SK-N-SH (cell line): Measurements from ENCODE around the gene SENP3. TPM values are rescaled to one million over a fixed set of nuclear protein-coding genes. Genes with fewer than 3 reads are reported as not detected.

Experiments
- CTCF ChIA-PET: fragments of 300-600, 350-600 bp; formaldehyde crosslinking; extraction: SDS; loops from one replicate; lab custom pipeline; 2021; lab: Yijun Ruan, JAX
- POLR2A ChIA-PET: fragments of 350-600 bp; sonication (Branson Sonifier 250); formaldehyde crosslinking; extraction: SDS; loops from one replicate; lab custom pipeline; 2020; ENCODE audit warnings: antibody characterized with exemption, inconsistent platforms; lab: Yijun Ruan, JAX
- DNase-seq: peaks from one replicate; pipeline ENCODE4 v3.0.0; 2012
- H2AFZ ChIP-seq: fragments of 200-600 bp; sonication (generic); 2 replicates; pipeline ENCODE4 v1.8.1; 2016; ENCODE audit warnings: antibody characterized with exemption, mild to moderate bottlenecking, low read depth
- H3F3A ChIP-seq: fragments of 200-600 bp; sonication (generic); replicated peaks from 2 replicates; pipeline ENCODE3; 2016; ENCODE audit warnings: antibody characterized with exemption, mild to moderate bottlenecking; ENCODE audit not compliant: insufficient read depth
- H3K27ac ChIP-seq, 2 experiments: fragments of 200-500 bp in 1 of 2; fragments of 200-600 bp in 1 of 2; sonication (Bioruptor generic) in 1 of 2; sonication (generic), shearing (Covaris generic) in 1 of 2; 2 replicates each; pipeline versions ENCODE4 v1.5.1 to v1.6.1; 2014 to 2016; ENCODE audit warnings: low read depth in 2 of 2, inconsistent platforms in 1 of 2, low read length in 1 of 2, mild to moderate bottlenecking in 1 of 2, mixed read lengths in 1 of 2
- H3K27me3 ChIP-seq: fragments of 200-600 bp; sonication (generic), shearing (Covaris generic); 2 replicates; pipeline ENCODE4 v1.6.1; 2016; ENCODE audit warnings: mixed run types; ENCODE audit not compliant: insufficient read depth
- H3K36me3 ChIP-seq, 2 experiments: fragments of 200-500 bp in 1 of 2; fragments of 200-600 bp in 1 of 2; sonication (Bioruptor generic) in 1 of 2; sonication (generic) in 1 of 2; replicated peaks in 1 of 2; 2 replicates each; pipeline versions ENCODE3 to v1.5.1; 2014 to 2016; ENCODE audit warnings: low read length in 1 of 2, mild to moderate bottlenecking in 1 of 2; ENCODE audit not compliant: insufficient read depth in 2 of 2, control insufficient read depth in 1 of 2
- H3K4me1 ChIP-seq, 2 experiments: fragments of 200-500 bp in 1 of 2; fragments of 200-600 bp in 1 of 2; sonication (Bioruptor generic) in 1 of 2; sonication (generic), shearing (Covaris generic) in 1 of 2; 2 replicates each; pipeline versions ENCODE4 v1.5.1 to v1.6.1; 2014 to 2016; ENCODE audit warnings: low read depth in 1 of 2, low read length in 1 of 2, mixed run types in 1 of 2; ENCODE audit not compliant: insufficient read depth in 2 of 2, control insufficient read depth in 1 of 2
- H3K4me2 ChIP-seq: fragments of 200-600 bp; sonication (generic), shearing (Covaris generic); 2 replicates; pipeline ENCODE4 v1.6.1; 2017; ENCODE audit warnings: mixed run types
- H3K4me3 ChIP-seq, 2 experiments: fragments of 200-500 bp in 1 of 2; fragments of 200-600 bp in 1 of 2; sonication (Bioruptor generic) in 1 of 2; sonication (generic), shearing (Covaris generic) in 1 of 2; 2 replicates each; pipeline versions ENCODE4 v1.5.1 to v1.8.1; 2014 to 2016; ENCODE audit warnings: low read depth in 2 of 2, inconsistent platforms in 1 of 2, low read length in 1 of 2, mild to moderate bottlenecking in 1 of 2, mixed read lengths in 1 of 2, moderate library complexity in 1 of 2
- H3K79me2 ChIP-seq: fragments of 200-600 bp; sonication (generic); 2 replicates; pipeline ENCODE4 v1.8.1; 2017; ENCODE audit warnings: mild to moderate bottlenecking; ENCODE audit not compliant: insufficient read depth
- H3K9ac ChIP-seq: fragments of 200-600 bp; sonication (generic); 2 replicates; pipeline ENCODE4 v1.6.1; 2017; ENCODE audit warnings: mixed run types
- H3K9me2 ChIP-seq: fragments of 200-600 bp; sonication (generic); 2 replicates; pipeline ENCODE4 v1.6.1; 2017; ENCODE audit warnings: mixed run types
- H3K9me3 ChIP-seq: fragments of 200-600 bp; sonication (generic); 2 replicates; pipeline ENCODE4 v1.6.1; 2017; ENCODE audit warnings: mixed run types, mild to moderate bottlenecking, moderate library complexity
- H4K20me1 ChIP-seq: fragments of 200-600 bp; sonication (generic); 2 replicates; pipeline ENCODE4 v1.6.1; 2017; ENCODE audit warnings: mild to moderate bottlenecking, mixed run types; ENCODE audit not compliant: insufficient read depth
- CHD2 ChIP-seq: fragments of 150-350 bp; IDR thresholded peaks from 2 replicates; pipeline ENCODE4 v1.6.1; 2018; ENCODE audit warnings: low read length; ENCODE audit not compliant: partially characterized antibody
- EP300 ChIP-seq, 2 experiments: IDR thresholded peaks; 2 replicates each; pipeline versions ENCODE4 v1.4.0 to v1.6.1; 2012; ENCODE audit warnings: borderline replicate concordance in 1 of 2, low read depth in 1 of 2, low read length in 1 of 2
- EZH2phosphoT487 ChIP-seq: fragments of 200-600 bp; sonication (generic); IDR thresholded peaks from 2 replicates; pipeline ENCODE4 v1.6.1; 2017; ENCODE audit warnings: low read depth, mixed run types, mild to moderate bottlenecking, antibody characterized with exemption, moderate library complexity, borderline replicate concordance
- FOXJ3 ChIP-seq: sonication (generic); formaldehyde crosslinking; IDR thresholded peaks from 2 replicates; pipeline ENCODE4 v1.5.1; 2020; ENCODE audit warnings: mild to moderate bottlenecking, missing genetic modification reagents
- NRF1 ChIP-seq: IDR thresholded peaks from 2 replicates; pipeline ENCODE4 v1.6.1; 2012; ENCODE audit warnings: low read depth, mild to moderate bottlenecking, low read length
- SIN3A ChIP-seq: IDR thresholded peaks from 2 replicates; pipeline ENCODE4 v1.6.1; 2012; ENCODE audit warnings: low read depth, mild to moderate bottlenecking, low read length, moderate library complexity, borderline replicate concordance
- SMC3 ChIP-seq: IDR thresholded peaks from 2 replicates; pipeline ENCODE4 v1.6.1; 2012; ENCODE audit warnings: low read depth, low read length, improper control_type of control experiment
- TAF1 ChIP-seq: IDR thresholded peaks from 2 replicates; pipeline ENCODE4 v1.6.1; 2012; ENCODE audit warnings: low read depth, mild to moderate bottlenecking, low read length, moderate library complexity, borderline replicate concordance
- TCF12 ChIP-seq: IDR thresholded peaks from 2 replicates; pipeline ENCODE4 v1.4.0; 2012
- TEAD4 ChIP-seq: IDR thresholded peaks from 2 replicates; pipeline ENCODE4 v1.4.0; 2012; ENCODE audit warnings: mild to moderate bottlenecking, borderline replicate concordance; ENCODE audit not compliant: insufficient read depth
- WGBS: methylation state at CpG from one replicate; pipeline ENCODE4 v1.1.6; 2017; ENCODE audit warnings: low lambda C conversion rate; 5-methylcytosine and 5-hydroxymethylcytosine counted together
- polyA plus RNA-seq, 3 experiments: library from polyadenylated mRNA; depleted of rRNA; stranded (reverse); fragments of >200 nt; gene quantifications; 2 replicates each; pipeline ENCODE4 v1.2.3, GENCODE V29; 2012
- TF ChIP-seq, protein P1 (sequence below): IDR thresholded peaks from 2 replicates; pipeline ENCODE4 v1.4.0; 2012; ENCODE audit warnings: low read depth, borderline replicate concordance
- TF ChIP-seq, protein P2 (sequence below): fragments of 200-600 bp; sonication (generic); IDR thresholded peaks from 2 replicates; pipeline ENCODE4 v1.6.1; 2017; ENCODE audit warnings: antibody characterized with exemption, mild to moderate bottlenecking, moderate library complexity
- TF ChIP-seq, protein P3 (sequence below): fragments of 150-350 bp; IDR thresholded peaks from 2 replicates; pipeline ENCODE4 v1.6.1; 2016; ENCODE audit warnings: mild to moderate bottlenecking, low read depth, low read length
- TF ChIP-seq, protein P4 (sequence below): IDR thresholded peaks from 2 replicates; pipeline ENCODE4 v1.4.0; 2012; ENCODE audit warnings: low read depth, borderline replicate concordance
- TF ChIP-seq, protein P5 (sequence below): IDR thresholded peaks from 2 replicates; pipeline ENCODE4; 2012

Gene SENP3
- polyA plus RNA-seq, 1 of the 3 experiments (the other 2 are of a cell fraction), result 80.8 TPM

DNA sequence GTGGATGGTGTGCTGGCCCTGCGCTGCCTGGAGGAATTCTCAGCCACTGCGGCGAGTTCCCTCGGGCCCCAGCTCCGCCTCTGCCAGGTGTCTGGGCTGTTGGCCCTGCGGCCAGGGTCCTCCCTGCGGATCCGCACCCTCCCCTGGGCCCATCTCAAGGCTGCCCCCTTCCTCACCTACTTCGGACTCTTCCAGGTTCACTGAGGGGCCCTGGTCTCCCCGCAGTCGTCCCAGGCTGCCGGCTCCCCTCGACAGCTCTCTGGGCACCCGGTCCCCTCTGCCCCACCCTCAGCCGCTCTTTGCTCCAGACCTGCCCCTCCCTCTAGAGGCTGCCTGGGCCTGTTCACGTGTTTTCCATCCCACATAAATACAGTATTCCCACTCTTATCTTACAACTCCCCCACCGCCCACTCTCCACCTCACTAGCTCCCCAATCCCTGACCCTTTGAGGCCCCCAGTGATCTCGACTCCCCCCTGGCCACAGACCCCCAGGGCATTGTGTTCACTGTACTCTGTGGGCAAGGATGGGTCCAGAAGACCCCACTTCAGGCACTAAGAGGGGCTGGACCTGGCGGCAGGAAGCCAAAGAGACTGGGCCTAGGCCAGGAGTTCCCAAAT, 4.5 kb upstream of the SENP3 start:
- 89% methylated on average over 10 of the region's 19 CpGs for WGBS
- Histone ChIP-seq H3K9me3 (no peaks in the 10 kb centered on the region), H3K79me2 (peaks cover 5% of the 10 kb centered on the region), H2AFZ (no peak overlapping the region), H3F3A (peaks cover 8% of the 10 kb centered on the region), H3K27ac (peak overlapping the region in 1 of 2 experiments; percentile 68; a peak in 2 of 4 replicates), H3K27me3 (no peaks in the 10 kb centered on the region), H3K9me2 (no peaks in the 10 kb centered on the region), H3K4me3 (no peak overlapping the region), H3K9ac (no peak overlapping the region), H4K20me1 (no peaks in the 10 kb centered on the region), H3K36me3 (peaks cover 0 to 4% of the 10 kb centered on the region in 2 experiments), H3K4me1 (peaks cover 12 to 37% of the 10 kb centered on the region in 2 experiments; a peak in 3 of 4 replicates), H3K4me2 (no peak overlapping the region)
- ChIA-PET POLR2A (interaction anchor here (1.0 to 1.2 kb wide), 3 partner anchors 42 to 300 kb away, joined by 3 read pairs; partner anchors contain the start of gene NAA38), CTCF (interaction anchor here (0.8 to 10.7 kb wide), 6 partner anchors 9 to 201 kb away, joined by 3 to 236 read pairs (median 5); partner anchors contain the start of gene TNFSF12)
- DNase-seq, result no peak
- TF ChIP-seq EP300 (IDR thresholded peaks at IDR 0.05; ENCODE audit: borderline replicate concordance in 1 of 2, low read depth in 1 of 2, low read length in 1 of 2) (no peak), NRF1 (no peak), SMC3 (no peak), TEAD4 (no peak), FOXJ3 (CRISPR knock-in tag) (no peak), TAF1 (no peak), TCF12 (no peak), CHD2 (no peak), EZH2phosphoT487 (no peak), SIN3A (no peak)
- TF ChIP-seq, protein P1, sequence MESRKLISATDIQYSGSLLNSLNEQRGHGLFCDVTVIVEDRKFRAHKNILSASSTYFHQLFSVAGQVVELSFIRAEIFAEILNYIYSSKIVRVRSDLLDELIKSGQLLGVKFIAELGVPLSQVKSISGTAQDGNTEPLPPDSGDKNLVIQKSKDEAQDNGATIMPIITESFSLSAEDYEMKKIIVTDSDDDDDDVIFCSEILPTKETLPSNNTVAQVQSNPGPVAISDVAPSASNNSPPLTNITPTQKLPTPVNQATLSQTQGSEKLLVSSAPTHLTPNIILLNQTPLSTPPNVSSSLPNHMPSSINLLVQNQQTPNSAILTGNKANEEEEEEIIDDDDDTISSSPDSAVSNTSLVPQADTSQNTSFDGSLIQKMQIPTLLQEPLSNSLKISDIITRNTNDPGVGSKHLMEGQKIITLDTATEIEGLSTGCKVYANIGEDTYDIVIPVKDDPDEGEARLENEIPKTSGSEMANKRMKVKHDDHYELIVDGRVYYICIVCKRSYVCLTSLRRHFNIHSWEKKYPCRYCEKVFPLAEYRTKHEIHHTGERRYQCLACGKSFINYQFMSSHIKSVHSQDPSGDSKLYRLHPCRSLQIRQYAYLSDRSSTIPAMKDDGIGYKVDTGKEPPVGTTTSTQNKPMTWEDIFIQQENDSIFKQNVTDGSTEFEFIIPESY, result no peak
- TF ChIP-seq, protein P2, sequence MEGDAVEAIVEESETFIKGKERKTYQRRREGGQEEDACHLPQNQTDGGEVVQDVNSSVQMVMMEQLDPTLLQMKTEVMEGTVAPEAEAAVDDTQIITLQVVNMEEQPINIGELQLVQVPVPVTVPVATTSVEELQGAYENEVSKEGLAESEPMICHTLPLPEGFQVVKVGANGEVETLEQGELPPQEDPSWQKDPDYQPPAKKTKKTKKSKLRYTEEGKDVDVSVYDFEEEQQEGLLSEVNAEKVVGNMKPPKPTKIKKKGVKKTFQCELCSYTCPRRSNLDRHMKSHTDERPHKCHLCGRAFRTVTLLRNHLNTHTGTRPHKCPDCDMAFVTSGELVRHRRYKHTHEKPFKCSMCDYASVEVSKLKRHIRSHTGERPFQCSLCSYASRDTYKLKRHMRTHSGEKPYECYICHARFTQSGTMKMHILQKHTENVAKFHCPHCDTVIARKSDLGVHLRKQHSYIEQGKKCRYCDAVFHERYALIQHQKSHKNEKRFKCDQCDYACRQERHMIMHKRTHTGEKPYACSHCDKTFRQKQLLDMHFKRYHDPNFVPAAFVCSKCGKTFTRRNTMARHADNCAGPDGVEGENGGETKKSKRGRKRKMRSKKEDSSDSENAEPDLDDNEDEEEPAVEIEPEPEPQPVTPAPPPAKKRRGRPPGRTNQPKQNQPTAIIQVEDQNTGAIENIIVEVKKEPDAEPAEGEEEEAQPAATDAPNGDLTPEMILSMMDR, result no peak
- TF ChIP-seq, protein P3, sequence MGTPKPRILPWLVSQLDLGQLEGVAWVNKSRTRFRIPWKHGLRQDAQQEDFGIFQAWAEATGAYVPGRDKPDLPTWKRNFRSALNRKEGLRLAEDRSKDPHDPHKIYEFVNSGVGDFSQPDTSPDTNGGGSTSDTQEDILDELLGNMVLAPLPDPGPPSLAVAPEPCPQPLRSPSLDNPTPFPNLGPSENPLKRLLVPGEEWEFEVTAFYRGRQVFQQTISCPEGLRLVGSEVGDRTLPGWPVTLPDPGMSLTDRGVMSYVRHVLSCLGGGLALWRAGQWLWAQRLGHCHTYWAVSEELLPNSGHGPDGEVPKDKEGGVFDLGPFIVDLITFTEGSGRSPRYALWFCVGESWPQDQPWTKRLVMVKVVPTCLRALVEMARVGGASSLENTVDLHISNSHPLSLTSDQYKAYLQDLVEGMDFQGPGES, result no peak
- TF ChIP-seq, protein P4, sequence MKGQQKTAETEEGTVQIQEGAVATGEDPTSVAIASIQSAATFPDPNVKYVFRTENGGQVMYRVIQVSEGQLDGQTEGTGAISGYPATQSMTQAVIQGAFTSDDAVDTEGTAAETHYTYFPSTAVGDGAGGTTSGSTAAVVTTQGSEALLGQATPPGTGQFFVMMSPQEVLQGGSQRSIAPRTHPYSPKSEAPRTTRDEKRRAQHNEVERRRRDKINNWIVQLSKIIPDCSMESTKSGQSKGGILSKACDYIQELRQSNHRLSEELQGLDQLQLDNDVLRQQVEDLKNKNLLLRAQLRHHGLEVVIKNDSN, result no peak
- TF ChIP-seq, protein P5, sequence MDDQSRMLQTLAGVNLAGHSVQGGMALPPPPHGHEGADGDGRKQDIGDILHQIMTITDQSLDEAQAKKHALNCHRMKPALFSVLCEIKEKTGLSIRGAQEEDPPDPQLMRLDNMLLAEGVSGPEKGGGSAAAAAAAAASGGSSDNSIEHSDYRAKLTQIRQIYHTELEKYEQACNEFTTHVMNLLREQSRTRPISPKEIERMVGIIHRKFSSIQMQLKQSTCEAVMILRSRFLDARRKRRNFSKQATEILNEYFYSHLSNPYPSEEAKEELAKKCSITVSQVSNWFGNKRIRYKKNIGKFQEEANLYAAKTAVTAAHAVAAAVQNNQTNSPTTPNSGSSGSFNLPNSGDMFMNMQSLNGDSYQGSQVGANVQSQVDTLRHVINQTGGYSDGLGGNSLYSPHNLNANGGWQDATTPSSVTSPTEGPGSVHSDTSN, result no peak
